ENCODE data around the gene IGFBP1. TPM values are rescaled to one million over a fixed set of nuclear protein-coding genes. Genes with fewer than 3 reads are reported as not detected.

IGFBP1 gene
- total and polyA plus RNA-seq, 2 of the 13 experiments (the other 11 are each of a cell fraction or from before 2014, with no cell fraction given): 5.4 to 885 TPM

DNA sequence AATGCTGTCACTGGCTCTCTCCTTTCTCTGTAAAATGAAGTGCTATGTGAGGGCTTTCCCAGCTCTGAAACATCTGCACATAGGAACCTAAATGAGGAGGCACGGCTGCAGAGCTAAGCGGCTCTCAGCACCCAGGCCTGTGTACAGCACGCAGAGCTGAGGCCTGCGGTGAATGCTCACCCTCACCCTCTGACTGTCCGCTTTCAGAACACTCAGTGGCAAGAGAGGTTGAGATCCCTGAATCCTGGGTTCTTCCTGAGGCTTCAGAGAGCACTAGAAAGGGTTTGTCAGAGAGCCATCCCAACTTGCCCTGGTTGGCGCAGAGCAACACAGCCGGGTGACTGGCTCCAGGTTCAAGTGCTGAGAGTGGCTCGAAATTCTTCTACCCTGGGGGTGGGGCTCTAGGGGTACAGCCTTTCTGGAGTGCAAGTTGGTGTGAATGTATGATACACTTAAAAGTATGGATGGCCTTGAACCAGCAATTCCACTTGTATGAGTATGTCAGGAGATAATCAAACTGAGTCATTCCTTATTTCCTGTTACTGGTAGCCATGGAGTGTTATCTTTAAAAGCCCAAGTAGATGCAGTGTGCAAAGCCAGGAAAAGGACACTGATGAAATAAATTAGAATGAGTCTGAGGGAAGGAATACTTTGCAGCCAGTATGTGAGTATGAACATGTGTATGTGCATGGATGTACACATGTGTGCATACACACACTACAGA is 13.7 kb upstream of the IGFBP1 start (continued):
- peak; percentile 48; the same call in 1 of the 2 replicates for TF ChIP-seq ZNF501 (CRISPR knock-in tag; IDR thresholded peaks at IDR 0.05)
- TF ChIP-seq, protein P1, sequence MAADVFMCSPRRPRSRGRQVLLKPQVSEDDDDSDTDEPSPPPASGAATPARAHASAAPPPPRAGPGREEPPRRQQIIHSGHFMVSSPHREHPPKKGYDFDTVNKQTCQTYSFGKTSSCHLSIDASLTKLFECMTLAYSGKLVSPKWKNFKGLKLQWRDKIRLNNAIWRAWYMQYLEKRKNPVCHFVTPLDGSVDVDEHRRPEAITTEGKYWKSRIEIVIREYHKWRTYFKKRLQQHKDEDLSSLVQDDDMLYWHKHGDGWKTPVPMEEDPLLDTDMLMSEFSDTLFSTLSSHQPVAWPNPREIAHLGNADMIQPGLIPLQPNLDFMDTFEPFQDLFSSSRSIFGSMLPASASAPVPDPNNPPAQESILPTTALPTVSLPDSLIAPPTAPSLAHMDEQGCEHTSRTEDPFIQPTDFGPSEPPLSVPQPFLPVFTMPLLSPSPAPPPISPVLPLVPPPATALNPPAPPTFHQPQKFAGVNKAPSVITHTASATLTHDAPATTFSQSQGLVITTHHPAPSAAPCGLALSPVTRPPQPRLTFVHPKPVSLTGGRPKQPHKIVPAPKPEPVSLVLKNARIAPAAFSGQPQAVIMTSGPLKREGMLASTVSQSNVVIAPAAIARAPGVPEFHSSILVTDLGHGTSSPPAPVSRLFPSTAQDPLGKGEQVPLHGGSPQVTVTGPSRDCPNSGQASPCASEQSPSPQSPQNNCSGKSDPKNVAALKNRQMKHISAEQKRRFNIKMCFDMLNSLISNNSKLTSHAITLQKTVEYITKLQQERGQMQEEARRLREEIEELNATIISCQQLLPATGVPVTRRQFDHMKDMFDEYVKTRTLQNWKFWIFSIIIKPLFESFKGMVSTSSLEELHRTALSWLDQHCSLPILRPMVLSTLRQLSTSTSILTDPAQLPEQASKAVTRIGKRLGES (CRISPR knock-in tag; IDR thresholded peaks at IDR 0.05; ENCODE audit: borderline replicate concordance): no peak
- TF ChIP-seq ZNF83 (CRISPR knock-in tag; IDR thresholded peaks at IDR 0.05; ENCODE audit: borderline replicate concordance): no peak
- TF ChIP-seq, protein P2, sequence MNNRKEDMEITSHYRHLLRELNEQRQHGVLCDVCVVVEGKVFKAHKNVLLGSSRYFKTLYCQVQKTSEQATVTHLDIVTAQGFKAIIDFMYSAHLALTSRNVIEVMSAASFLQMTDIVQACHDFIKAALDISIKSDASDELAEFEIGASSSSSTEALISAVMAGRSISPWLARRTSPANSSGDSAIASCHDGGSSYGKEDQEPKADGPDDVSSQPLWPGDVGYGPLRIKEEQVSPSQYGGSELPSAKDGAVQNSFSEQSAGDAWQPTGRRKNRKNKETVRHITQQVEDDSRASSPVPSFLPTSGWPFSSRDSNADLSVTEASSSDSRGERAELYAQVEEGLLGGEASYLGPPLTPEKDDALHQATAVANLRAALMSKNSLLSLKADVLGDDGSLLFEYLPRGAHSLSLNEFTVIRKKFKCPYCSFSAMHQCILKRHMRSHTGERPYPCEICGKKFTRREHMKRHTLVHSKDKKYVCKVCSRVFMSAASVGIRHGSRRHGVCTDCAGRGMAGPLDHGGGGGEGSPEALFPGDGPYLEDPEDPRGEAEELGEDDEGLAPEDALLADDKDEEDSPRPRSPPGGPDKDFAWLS (CRISPR knock-in tag; IDR thresholded peaks at IDR 0.05; ENCODE audit: borderline replicate concordance): no peak
- TF ChIP-seq MEF2D (CRISPR knock-in tag; IDR thresholded peaks at IDR 0.05): peak; percentile 33; the same call in 1 of the 2 replicates
- TF ChIP-seq ZNF562 (CRISPR knock-in tag; IDR thresholded peaks at IDR 0.05; ENCODE audit: borderline replicate concordance): no peak
- TF ChIP-seq, protein P3, sequence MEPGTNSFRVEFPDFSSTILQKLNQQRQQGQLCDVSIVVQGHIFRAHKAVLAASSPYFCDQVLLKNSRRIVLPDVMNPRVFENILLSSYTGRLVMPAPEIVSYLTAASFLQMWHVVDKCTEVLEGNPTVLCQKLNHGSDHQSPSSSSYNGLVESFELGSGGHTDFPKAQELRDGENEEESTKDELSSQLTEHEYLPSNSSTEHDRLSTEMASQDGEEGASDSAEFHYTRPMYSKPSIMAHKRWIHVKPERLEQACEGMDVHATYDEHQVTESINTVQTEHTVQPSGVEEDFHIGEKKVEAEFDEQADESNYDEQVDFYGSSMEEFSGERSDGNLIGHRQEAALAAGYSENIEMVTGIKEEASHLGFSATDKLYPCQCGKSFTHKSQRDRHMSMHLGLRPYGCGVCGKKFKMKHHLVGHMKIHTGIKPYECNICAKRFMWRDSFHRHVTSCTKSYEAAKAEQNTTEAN (CRISPR knock-in tag; conservative IDR thresholded peaks at IDR 0.05): 0 out of 2 replicates have a peak, but pooled peaks have one; percentile 39
- 0 out of 2 replicates have a peak, but pooled peaks have one; percentile 40 for TF ChIP-seq SP5 (CRISPR knock-in tag; IDR thresholded peaks at IDR 0.05; ENCODE audit: borderline replicate concordance, low read depth)
- TF ChIP-seq ZNF510 (CRISPR knock-in tag; IDR thresholded peaks at IDR 0.05; ENCODE audit: low read depth): no peak
- TF ChIP-seq, protein P4, sequence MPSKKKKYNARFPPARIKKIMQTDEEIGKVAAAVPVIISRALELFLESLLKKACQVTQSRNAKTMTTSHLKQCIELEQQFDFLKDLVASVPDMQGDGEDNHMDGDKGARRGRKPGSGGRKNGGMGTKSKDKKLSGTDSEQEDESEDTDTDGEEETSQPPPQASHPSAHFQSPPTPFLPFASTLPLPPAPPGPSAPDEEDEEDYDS (CRISPR knock-in tag; IDR thresholded peaks at IDR 0.05): peak; percentile 50; the same call in 1 of the 2 replicates
- no peak for TF ChIP-seq ZNF672 (CRISPR knock-in tag; IDR thresholded peaks at IDR 0.05)
- TF ChIP-seq, protein P5, sequence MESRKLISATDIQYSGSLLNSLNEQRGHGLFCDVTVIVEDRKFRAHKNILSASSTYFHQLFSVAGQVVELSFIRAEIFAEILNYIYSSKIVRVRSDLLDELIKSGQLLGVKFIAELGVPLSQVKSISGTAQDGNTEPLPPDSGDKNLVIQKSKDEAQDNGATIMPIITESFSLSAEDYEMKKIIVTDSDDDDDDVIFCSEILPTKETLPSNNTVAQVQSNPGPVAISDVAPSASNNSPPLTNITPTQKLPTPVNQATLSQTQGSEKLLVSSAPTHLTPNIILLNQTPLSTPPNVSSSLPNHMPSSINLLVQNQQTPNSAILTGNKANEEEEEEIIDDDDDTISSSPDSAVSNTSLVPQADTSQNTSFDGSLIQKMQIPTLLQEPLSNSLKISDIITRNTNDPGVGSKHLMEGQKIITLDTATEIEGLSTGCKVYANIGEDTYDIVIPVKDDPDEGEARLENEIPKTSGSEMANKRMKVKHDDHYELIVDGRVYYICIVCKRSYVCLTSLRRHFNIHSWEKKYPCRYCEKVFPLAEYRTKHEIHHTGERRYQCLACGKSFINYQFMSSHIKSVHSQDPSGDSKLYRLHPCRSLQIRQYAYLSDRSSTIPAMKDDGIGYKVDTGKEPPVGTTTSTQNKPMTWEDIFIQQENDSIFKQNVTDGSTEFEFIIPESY (CRISPR knock-in tag; IDR thresholded peaks at IDR 0.05): no peak
- TF ChIP-seq EP300 (IDR thresholded peaks at IDR 0.05; ENCODE audit: low read depth in 2 of 2, low read length in 2 of 2): peak in 1 of 2 experiments; percentile 72; a peak in 1 of 4 replicates
- TF ChIP-seq EP300 (CRISPR knock-in tag; IDR thresholded peaks at IDR 0.05; ENCODE audit: borderline replicate concordance): no peak
- peak; percentile 38 for TF ChIP-seq SAP130 (CRISPR knock-in tag; IDR thresholded peaks at IDR 0.05; ENCODE audit: low read depth)
- no peak for TF ChIP-seq RELA (CRISPR knock-in tag; IDR thresholded peaks at IDR 0.05)
- no peak for TF ChIP-seq HNRNPK (IDR thresholded peaks at IDR 0.05; ENCODE audit: low read depth, low read length, poor library complexity, severe bottlenecking)
- TF ChIP-seq, protein P6, sequence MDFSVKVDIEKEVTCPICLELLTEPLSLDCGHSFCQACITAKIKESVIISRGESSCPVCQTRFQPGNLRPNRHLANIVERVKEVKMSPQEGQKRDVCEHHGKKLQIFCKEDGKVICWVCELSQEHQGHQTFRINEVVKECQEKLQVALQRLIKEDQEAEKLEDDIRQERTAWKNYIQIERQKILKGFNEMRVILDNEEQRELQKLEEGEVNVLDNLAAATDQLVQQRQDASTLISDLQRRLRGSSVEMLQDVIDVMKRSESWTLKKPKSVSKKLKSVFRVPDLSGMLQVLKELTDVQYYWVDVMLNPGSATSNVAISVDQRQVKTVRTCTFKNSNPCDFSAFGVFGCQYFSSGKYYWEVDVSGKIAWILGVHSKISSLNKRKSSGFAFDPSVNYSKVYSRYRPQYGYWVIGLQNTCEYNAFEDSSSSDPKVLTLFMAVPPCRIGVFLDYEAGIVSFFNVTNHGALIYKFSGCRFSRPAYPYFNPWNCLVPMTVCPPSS (IDR thresholded peaks at IDR 0.05): no peak
- no peak for TF ChIP-seq ZNF850 (CRISPR knock-in tag; conservative IDR thresholded peaks at IDR 0.05)

Data from HepG2 (cell line).